Measurements from ENCODE around the gene ZNF200.
"Not testable (repeated sequence)": the region's sequence is repeated elsewhere in the genome, so short reads cannot be mapped to it uniquely, and the experiment has no call there.

ZNF200 gene

GRCh38 chr16:3234857-3235561 lies at the start of gene ZNF200:
Gene ZNF200, minus strand, starts transcription at chr16:3235158. Its CDS starts 1,403 bp downstream, at chr16:3233755.
- no peak for TF ChIP-seq ZNF274 (IDR thresholded peaks at IDR 0.05; ENCODE audit: low read depth, low read length)
- peak within 1 kb of the TSS; percentile 85 for H3K4me3 ChIP-seq (ENCODE audit: low read length)

GRCh38 chr16:3283543-3284447 lies 48.8 kb upstream of the ZNF200 start:
- TF ChIP-seq ZNF274 (IDR thresholded peaks at IDR 0.05; ENCODE audit: low read depth, low read length) = no peak
- peak overlapping the region; percentile 80 for H3K4me3 ChIP-seq (ENCODE audit: low read length)

DNA sequence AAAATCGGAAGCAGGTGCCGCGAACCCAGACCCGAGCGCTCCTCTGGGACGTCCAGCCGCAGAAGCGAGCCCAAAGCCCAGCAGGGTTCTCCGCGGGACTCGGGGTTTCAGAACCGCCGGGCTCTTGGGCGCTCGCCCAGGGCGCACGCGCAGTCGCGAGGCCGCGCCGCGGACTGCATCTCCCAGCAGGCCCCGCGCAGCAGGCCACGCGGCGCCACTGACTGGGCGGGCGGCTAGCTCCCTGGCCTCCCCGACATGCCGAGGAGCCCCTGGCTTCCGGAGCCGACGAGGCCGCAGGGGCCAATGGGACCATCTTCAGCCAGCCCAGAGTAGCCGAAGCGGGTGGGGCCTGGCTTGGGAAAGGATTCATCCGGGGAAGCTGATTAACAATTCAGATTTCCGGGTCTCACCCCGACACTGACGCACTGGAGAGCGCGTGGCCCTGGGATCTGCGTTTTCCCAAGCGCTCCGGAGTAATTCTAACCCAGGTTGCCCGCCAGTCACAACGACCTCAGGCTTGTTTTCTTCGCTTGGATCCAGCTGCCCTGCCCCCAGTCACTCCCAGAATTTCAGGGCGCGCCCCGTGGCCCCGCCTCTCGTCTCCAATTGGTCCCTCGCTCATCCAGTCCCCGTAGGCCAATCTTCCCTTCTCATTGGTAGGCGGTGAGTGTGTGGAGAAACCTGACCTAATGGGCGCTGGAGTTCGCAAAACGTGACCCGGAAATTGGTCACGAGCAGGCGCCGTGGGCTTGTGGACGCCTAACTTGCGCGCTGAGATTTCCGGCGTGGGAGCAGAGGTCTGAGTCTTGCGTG lies 48.0 kb upstream of the ZNF200 start, which contains the start of gene ZNF263:
Gene ZNF263 (plus strand): TSS at position 762 of the 813 bp plus-strand sequence. CDS start 328 bp downstream, outside the sequence.
- peak within 1 kb of the TSS; percentile 80 for H3K4me3 ChIP-seq (ENCODE audit: low read length)
- TF ChIP-seq ZNF274 (IDR thresholded peaks at IDR 0.05; ENCODE audit: low read depth, low read length) = no peak

DNA sequence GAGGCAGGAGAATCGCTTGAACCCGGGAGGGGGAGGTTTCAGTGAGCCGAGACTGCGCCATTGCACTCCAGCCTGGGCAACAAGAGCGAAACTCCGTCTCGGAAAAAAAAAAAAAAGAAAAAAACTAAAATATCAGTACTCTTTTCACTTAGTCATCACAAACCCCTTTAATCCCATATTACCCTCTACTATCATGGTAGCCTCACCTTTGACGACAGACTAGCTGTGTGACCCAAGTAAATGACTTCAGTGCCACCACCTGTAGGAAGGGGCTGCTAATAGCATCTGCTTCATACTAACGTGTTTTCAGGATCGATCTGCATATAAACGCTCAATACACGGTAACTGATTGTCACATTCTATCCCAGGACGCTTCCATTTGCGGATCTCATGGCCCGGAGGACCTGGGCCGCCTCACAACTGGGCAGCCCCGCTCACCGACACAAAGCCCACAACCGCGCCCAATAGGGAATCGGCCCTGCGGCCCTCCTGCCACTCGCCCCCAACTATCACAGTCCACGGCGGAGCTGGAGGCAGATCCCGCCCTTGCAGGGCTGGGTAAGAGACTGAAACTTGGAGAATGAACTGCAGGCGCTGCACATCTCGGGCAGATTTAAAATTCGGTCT lies 47.3 kb upstream of the ZNF200 start:
- peak overlapping the region; percentile 80 for H3K4me3 ChIP-seq (ENCODE audit: low read length)
- no peak for TF ChIP-seq ZNF274 (IDR thresholded peaks at IDR 0.05; ENCODE audit: low read depth, low read length)

- TF ChIP-seq ZNF274 (IDR thresholded peaks at IDR 0.05; ENCODE audit: low read depth, low read length) = no peak
- H3K4me3 ChIP-seq (ENCODE audit: low read length) = no peak overlapping the region
These were observed 46.4 kb upstream of the ZNF200 start for GRCh38 chr16:3281222-3281820.

DNA sequence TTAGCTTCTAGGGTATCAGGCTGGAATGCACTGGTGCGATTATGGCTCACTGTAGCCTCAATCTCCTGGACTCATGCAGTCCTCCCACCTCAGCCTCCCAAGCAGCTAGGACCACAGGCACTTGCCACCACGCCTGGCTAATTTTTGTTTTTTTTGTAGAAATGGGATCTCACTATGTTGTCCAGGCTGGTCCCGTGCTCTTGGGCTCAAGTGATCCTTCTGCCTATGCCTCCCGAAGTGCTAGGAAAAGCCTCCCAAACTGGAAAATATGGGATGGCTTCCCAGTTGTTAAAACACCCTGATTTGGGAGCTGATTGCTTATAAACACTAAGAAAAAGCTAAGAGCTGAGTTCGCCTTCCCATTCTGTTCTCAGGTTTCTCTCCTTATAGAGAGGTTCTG lies 41.7 kb upstream of the ZNF200 start:
- no peak overlapping the region for H3K4me3 ChIP-seq (ENCODE audit: low read length)
- TF ChIP-seq ZNF274 (IDR thresholded peaks at IDR 0.05; ENCODE audit: low read depth, low read length) = no peak

DNA sequence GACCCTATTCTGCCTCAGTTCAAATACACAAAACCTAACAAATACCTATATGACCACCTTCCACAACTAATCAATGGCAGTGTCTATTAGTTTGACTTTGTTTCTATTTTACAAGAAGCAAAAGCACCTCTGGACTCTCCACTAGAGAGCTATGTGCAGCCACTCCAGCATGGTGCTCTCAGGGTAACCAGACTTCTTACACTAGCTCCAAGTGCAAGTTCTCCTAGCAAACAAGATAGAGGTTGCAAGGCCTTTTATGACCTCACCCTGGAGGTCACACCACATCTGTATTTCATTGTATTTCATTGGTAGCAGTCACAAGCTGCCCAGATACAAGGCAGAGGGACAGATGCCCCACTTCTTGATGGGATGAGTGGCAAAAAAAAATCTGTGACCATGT lies 40.0 kb upstream of the ZNF200 start:
- TF ChIP-seq ZNF274 (IDR thresholded peaks at IDR 0.05; ENCODE audit: low read depth, low read length) = no peak
- no peak overlapping the region for H3K4me3 ChIP-seq (ENCODE audit: low read length)

DNA sequence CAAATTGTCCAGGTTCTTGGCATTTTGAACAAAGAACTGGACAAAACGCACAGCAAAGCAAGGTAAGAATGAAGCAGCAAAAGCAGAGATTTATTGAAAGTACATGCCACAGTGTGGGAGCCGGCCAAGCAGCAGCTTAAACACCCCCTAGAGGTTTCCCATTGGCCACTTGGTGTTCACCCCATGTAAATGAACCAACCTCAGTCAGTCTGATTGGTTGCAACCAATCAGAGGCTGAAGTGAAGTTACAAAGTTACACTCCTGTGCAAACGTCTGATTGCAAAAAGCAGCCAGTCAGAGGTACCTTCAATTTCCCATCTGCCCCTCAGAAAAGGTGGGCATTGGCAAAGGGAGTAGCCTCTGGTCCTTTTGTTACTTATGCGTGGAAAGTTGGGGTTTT lies 39.5 kb upstream of the ZNF200 start:
- no peak for TF ChIP-seq ZNF274 (IDR thresholded peaks at IDR 0.05; ENCODE audit: low read depth, low read length)
- no peak overlapping the region for H3K4me3 ChIP-seq (ENCODE audit: low read length)

DNA sequence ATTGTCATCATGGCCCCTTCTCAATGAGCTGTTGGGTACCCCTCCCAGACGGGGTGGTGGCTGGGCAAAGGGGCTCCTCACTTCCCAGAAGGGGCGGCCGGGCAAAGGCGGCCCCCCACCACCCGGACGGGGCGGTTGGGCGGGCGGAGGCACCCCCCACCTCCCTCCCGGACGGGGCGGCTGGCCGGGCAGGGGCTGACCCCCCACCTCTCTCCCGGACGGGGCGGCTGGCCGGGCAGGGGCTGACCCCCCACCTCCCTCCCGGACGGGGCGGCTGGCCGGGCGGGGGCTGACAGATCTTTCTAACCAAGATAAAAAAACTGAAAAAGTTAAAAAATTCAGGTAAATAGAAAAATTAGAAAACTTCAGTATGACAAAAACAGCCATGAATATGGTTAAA lies 36.3 kb upstream of the ZNF200 start:
- not testable (repeated sequence) for H3K4me3 ChIP-seq (ENCODE audit: low read length)

GRCh38 chr16:3270718-3271117 lies 35.8 kb upstream of the ZNF200 start:
- H3K4me3 ChIP-seq (ENCODE audit: low read length) = not testable (repeated sequence)

DNA sequence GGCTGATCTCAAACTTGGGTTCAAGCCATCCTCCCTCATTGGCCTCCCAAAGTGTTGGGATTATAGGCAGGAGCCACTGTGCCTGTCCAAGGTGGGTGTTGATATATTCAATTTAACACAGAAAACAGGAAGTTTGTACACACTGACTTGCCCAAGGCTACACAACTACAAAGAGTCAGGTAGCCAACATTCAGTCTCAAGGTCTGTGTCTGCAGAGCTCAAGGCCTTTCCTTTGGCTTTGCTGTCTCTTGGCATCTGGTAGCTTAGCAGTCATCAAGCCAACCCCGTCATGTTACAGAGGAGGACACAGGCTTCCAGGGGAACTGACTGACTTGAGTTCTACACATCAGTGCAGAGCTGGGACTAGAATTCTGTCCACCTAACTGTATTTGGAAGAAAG lies 33.3 kb upstream of the ZNF200 start:
- no peak overlapping the region for H3K4me3 ChIP-seq (ENCODE audit: low read length)
- no peak for TF ChIP-seq ZNF274 (IDR thresholded peaks at IDR 0.05; ENCODE audit: low read depth, low read length)

GRCh38 chr16:3266873-3267537 lies 32.0 kb upstream of the ZNF200 start:
- TF ChIP-seq ZNF274 (IDR thresholded peaks at IDR 0.05; ENCODE audit: low read depth, low read length) = no peak
- H3K4me3 ChIP-seq (ENCODE audit: low read length) = no peak overlapping the region
